Fibroblast of gingiva (primary cell): Measurements from ENCODE around the gene OR13J1.
A peak's percentile ranks its signal among the peaks of the same experiment; 100 is the strongest.

Experiments
- DNase-seq: peaks from one replicate; pipeline ENCODE4 v3.0.0-alpha.2; 2011; ENCODE audit warnings: low read depth

OR13J1 gene

GRCh38 chr9:35858458-35858857 lies 11.7 kb downstream of the OR13J1 start:
- DNase-seq = no peak

DNA sequence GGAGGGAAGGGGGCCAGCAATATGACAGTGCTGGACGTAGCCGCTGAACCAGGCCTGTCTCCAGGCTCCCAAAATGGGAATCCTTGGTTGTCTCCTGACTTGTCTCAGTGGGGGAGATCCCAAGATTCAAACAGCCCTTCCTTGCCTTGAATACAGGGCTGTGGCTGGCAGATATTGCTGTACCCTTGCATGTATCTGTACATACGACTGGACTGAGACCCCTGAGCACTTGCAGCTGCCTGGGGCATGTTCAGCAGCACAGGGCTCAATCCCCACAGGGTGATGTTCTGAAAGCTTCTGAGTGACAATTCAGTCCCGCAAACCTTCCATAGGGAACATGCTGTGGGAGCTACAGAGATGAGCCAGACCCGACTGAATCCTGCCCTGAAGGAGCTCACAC lies 13.3 kb downstream of the OR13J1 start:
- DNase-seq = no peak

DNA sequence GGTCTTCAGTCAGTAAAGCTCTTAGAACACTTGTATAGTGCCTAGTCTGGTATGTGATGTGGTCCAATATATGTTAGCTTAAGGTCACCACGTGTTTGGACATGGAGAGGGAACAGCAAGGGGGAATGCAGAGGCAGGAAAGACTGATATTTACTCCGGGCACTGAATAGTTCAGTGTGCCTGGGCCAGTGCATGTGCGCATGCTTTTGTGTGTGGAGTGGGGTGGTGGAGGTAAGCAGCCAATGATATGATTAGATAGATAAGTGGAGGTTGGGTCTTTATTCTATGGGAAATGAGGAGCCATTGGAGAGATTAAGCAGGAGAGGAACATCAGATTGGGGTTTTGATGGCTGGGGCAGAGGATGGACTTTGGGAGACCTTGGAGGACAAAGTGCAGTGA lies 14.0 kb downstream of the OR13J1 start:
- no peak for DNase-seq

DNA sequence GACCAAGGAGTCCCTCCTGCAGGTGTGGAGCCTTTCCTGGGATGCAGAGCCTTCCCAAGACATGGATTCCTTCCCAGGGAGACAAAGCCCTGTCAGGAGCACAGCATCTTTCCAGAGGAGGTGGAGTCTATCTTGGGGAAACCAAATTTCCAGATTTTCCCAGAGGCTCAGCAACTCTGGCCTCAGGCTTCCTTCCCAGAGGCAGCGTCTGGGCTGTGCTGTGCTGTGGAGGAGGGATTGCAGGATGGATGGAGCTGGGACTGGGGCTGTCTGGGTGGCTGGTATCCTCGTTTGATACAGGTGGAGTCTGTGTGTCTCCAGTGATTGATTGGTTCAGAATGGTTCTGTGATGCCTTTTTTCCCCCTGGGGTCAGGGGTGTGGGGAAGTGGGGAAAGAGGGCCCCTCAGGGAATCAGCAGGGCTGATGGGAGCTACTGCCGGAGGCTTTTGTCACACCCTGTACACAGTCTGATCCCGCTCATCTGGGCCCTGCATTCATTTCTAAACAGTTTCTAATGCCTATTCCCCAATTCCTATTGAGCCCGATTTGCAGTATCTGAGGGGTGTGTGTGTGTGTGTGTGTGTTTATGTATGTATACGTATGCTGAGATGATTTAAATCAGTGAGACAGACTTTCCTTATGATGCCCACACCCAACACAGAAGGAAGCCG lies 16.0 kb downstream of the OR13J1 start:
- no peak for DNase-seq

DNA sequence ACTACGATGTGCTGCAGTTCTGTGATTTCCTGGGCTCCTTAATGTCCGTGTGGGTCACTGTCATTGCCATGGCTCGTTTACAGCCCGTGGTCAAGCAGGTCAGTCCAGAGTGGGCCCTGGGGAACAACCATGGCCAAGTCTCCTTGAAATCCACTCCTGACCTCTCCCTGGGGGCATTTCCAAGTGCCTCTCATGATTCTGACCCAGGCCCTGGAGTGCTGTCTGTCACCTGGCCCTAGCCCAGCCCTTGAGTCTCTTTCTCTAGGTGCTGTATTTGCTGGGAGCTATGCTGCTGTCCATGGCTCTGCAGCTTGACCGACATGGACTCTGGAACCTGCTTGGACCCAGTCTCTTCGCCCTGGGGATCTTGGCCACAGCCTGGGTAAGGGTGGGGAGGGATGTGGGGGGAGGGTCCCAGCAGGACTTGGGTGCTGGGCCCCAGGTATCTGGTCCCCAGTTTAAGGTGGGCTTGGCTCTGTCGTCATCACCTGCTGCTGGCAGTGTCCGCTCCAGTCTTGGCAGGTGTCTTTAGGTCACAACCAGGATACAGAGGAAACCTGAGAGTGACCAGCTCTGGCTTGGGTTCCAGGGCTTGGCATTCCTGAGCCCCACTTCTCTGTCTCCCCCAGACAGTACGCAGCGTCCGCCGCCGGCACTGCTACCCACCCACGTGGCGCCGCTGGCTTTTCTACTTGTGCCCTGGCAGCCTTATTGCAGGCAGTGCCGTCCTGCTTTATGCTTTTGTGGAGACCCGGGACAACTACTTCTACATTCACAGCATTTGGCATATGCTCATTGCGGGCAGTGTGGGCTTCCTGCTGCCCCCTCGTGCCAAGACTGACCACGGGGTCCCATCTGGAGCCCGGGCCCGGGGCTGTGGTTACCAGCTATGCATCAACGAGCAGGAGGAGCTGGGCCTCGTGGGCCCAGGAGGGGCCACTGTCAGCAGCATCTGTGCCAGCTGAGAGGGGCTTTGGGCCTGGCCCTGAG lies 17.0 kb downstream of the OR13J1 start:
- no peak for DNase-seq

DNA sequence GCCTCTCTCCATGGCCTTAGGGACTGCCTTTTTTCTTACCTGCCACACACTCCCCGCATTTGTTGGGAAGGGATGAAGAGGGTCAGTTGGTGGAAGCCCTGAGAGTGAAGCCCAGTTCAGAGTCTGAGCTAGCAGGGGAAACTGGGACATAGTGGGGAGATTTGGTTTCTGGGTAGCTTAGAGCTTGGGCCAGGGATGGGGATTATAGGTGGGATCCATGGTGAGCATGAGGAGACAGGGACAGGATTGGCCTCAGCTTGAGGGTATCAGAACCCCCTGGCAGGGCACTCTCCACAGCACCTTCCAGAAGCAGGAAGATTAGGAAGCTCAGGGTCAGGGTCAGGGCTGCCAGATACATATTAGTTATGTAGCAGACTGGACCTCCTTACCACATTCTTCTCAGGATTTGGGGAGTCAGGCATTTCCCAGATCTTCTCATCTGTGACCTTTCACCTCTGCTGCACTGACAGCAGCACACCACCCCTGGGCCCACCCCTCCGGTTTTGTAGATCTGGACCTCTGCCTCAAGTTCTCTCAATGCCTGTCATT lies 17.9 kb downstream of the OR13J1 start:
- DNase-seq = no peak

- DNase-seq = peak; percentile 30
Measured at GRCh38 chr9:35847792-35848572, 22.2 kb downstream of the OR13J1 start.

DNA sequence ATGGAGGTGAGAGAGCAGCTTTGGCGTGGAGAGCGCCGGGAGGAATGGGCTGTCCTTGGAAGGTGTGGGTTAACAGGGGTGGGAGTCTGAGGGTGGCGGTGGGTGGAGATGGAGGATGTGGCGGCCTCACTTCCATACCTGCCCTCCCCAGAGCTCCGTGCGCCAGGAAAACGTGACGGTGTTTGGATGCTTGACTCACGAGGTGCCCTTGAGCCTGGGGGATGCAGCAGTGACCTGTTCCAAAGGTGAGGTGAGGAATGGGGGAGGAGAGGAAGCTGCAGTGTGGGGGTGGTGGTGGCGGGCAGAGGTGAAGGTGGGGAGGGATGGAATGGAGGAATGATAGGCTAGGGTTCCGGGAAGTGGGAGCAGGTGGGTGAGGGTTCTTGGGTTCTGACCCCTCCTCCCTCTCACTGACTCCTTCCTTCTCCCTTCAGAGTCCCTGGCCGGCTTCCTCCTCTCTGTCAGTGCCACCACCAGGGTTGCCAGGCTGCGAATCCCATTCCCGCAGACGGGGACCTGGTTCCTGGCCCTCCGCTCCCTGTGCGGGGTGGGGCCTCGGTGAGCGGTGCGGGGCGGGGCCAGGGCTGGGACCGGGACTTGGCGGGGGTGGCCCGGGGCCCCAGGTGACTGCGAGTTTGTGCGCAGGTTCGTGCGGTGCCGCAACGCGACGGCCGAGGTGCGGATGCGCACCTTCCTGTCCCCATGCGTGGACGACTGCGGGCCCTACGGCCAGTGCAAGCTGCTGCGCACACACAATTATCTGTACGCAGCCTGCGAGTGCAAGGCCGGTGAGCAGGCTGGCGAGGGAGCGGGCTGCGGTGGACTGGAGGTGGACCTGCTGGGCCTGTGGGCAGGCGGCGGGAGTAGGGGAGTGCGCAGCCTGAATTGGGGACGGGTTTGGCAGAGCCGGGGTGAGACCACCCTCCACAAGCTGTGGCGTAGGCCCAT lies 24.1 kb downstream of the OR13J1 start:
- no peak for DNase-seq

GRCh38 chr9:35844628-35845270 lies 25.5 kb downstream of the OR13J1 start:
- DNase-seq = peak; percentile 87

GRCh38 chr9:35842795-35843194 lies 27.4 kb downstream of the OR13J1 start:
- DNase-seq = no peak

- DNase-seq = peak; percentile 76
Measured at GRCh38 chr9:35842020-35842745, 28.0 kb downstream of the OR13J1 start.

DNA sequence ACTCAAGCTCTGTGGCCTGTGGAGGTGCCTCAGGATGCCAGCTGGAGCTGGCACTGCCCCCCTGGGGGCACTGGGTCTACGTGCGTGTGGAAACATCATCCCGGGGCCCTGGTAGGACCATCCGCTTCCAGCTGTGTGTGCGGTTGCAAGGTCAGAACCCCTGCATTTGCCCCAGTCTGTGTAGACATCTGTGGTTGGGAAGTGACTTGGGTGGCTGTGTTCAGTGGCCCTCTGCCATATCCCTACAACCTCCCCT lies 28.6 kb downstream of the OR13J1 start:
- DNase-seq = no peak

DNA sequence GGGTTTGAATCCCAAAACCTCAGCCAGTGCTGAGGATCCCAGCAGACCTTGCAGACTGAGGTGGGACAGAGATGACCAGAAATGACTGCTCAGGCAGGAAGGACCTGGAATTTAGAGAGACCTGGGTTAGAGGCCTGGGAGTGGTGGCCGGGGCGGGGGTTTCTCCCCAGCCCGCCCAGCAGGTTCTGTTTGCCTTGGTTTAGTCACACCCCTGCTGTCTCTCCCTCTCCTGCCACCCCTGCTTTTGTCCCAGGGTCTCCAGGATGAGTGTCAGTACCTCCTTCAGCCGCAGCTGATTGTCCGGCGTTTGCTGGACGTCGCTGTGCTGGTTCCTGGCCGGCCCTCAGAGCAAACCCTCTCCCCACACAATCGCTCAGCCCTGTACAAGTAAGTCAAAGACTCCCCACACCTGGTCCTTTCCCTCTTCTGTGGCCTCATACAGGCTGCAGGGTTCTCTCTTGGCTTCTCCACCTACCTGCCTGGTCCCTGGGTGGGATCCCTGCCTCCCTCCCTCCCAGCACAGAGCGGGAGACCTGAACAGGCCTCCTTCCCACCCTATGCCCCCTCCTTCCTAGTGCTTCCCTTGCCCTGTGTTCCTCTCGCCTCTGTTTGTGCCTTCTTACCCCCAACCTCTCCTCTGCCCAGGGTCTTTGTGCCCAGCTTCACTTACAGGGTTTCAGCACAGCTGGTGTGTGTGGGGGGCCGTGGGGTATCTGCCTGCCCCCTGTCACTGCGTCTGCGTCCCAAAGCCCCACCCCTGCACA lies 29.1 kb downstream of the OR13J1 start:
- DNase-seq = no peak

- DNase-seq = no peak
Measured at GRCh38 chr9:35839926-35840325, 30.3 kb downstream of the OR13J1 start.

DNA sequence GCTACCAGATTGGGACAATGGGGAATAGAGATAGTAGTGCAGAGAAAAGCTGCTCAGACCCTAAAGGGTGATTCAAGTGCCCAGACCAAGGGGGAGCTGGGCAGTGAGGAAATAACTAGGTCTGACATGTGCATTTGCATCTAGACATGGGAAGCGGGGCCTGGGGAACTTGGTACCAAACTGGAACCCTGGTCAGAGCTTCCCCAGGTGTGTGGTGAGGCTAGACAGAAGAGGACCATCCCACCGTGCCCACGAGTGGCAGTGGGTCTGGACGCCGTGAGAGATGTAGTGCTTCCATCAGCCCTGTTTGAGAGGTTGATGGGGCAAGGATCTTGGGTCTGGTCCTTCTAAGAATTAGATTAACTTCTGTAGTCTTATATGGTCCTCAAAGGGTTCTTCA lies 33.6 kb downstream of the OR13J1 start:
- DNase-seq = no peak

GRCh38 chr9:35835766-35836165 lies 34.4 kb downstream of the OR13J1 start:
- DNase-seq = no peak

DNA sequence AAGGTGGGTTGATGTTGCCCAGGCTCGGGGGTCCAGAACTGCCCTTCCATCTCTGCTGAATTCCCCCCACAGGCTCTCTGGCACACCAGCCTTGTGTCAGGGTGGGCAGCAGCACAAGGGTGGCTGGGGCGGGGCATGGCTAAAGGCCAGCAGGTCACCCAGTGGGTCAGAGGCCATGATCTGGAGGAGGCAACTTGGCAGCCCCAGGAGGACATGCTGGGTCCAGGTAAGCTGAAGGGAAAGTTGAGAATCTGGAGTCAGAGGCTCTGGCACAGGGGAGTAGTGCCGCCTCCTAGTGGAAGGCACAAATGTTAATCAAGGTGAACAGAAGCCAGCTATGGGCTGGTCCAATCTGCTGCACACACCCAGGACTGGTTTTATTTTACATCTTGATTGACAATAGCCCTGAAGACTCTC lies 35.0 kb downstream of the OR13J1 start:
- no peak for DNase-seq

- no peak for DNase-seq
Measured at GRCh38 chr9:35834260-35835215, 35.7 kb downstream of the OR13J1 start.
